Suprapubic skin (tissue), 3 donors: Measurements from ENCODE around the gene ZNRD2.

Experiments
- POLR2A ChIP-seq, 2 donors: fragments of 450-650 bp; IDR thresholded peaks; one replicate each; pipeline ENCODE4 v1.6.1; 2017; ENCODE audit warnings: antibody characterized with exemption in 2 of 2, mild to moderate bottlenecking in 2 of 2, moderate library complexity in 2 of 2
- TF ChIP-seq, protein P1 (sequence below), 2 donors: fragments of 200-600 bp in 1 of 2; fragments of 450-650 bp in 1 of 2; sonication (generic) in 1 of 2; IDR thresholded peaks; one replicate each; pipeline ENCODE4 v1.5.1; 2016 to 2019; ENCODE audit warnings: antibody characterized with exemption in 2 of 2, mild to moderate bottlenecking in 1 of 2, moderate library complexity in 1 of 2

DNA sequence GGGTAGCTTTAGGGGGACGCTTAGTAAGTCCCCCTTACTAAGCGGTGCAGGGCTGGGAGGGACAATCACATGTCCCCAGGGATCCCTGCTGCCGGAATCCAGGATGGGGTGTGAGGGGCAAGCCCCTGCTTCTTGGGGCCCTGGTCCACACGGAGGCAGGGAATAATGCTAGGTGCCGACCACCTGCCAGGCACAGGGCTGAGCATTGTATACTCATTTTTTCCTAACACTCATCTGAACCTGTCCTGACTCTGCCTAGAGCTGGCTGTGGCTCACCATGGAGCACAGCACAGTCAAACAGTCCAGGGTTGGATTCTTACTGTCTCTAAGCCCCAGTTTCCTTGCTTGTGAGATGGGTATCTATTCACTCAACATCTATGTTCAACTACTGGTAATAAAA lies 10.7 kb upstream of the ZNRD2 start:
- TF ChIP-seq, protein P1, sequence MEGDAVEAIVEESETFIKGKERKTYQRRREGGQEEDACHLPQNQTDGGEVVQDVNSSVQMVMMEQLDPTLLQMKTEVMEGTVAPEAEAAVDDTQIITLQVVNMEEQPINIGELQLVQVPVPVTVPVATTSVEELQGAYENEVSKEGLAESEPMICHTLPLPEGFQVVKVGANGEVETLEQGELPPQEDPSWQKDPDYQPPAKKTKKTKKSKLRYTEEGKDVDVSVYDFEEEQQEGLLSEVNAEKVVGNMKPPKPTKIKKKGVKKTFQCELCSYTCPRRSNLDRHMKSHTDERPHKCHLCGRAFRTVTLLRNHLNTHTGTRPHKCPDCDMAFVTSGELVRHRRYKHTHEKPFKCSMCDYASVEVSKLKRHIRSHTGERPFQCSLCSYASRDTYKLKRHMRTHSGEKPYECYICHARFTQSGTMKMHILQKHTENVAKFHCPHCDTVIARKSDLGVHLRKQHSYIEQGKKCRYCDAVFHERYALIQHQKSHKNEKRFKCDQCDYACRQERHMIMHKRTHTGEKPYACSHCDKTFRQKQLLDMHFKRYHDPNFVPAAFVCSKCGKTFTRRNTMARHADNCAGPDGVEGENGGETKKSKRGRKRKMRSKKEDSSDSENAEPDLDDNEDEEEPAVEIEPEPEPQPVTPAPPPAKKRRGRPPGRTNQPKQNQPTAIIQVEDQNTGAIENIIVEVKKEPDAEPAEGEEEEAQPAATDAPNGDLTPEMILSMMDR (IDR thresholded peaks at IDR 0.05): no peak
- TF ChIP-seq POLR2A (IDR thresholded peaks at IDR 0.05): no peak
